ENCODE measurements around the gene THRA.
A peak's percentile ranks its signal among the peaks of the same experiment; 100 is the strongest.

The THRA gene

DNA sequence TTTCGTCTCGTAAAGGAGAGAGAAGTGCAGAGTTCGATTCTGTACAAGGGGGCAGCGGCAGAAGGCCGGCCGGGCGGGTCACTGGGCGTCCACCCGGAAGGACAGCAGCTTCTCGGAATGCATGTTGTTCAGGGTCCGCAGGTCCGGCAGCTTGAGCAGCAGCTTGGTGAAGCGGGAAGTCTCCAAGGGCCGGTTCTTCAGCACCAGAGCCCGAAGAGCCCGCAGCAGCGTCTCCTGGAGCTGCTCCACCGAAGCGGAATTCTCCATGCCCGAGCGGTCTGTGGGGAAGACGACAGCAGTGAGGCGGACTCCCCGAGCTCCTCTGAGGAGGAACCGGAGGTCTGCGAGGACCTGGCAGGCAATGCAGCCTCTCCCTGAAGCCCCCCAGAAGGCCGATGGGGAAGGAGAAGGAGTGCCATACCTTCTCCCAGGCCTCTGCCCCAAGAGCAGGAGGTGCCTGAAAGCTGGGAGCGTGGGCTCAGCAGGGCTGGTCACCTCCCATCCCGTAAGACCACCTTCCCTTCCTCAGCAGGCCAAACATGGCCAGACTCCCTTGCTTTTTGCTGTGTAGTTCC lies 30.3 kb downstream of the THRA start:
- Mint-ChIP-seq H3K27me3 (ENCODE audit: low read depth, poor library complexity) (no peaks in the 10 kb centered on the region), H3K4me1 (peaks cover 86% of the 10 kb centered on the region), H3K27ac (peak overlapping the region; percentile 91), H3K36me3 (ENCODE audit: low read depth) (peaks cover 33% of the 10 kb centered on the region), H3K9me3 (no peaks in the 10 kb centered on the region), H3K4me3 (peak overlapping the region; percentile 13)
- DNase-seq = peak; percentile 46
- TF ChIP-seq, protein P1, sequence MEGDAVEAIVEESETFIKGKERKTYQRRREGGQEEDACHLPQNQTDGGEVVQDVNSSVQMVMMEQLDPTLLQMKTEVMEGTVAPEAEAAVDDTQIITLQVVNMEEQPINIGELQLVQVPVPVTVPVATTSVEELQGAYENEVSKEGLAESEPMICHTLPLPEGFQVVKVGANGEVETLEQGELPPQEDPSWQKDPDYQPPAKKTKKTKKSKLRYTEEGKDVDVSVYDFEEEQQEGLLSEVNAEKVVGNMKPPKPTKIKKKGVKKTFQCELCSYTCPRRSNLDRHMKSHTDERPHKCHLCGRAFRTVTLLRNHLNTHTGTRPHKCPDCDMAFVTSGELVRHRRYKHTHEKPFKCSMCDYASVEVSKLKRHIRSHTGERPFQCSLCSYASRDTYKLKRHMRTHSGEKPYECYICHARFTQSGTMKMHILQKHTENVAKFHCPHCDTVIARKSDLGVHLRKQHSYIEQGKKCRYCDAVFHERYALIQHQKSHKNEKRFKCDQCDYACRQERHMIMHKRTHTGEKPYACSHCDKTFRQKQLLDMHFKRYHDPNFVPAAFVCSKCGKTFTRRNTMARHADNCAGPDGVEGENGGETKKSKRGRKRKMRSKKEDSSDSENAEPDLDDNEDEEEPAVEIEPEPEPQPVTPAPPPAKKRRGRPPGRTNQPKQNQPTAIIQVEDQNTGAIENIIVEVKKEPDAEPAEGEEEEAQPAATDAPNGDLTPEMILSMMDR (IDR thresholded peaks at IDR 0.05) = no peak

DNA sequence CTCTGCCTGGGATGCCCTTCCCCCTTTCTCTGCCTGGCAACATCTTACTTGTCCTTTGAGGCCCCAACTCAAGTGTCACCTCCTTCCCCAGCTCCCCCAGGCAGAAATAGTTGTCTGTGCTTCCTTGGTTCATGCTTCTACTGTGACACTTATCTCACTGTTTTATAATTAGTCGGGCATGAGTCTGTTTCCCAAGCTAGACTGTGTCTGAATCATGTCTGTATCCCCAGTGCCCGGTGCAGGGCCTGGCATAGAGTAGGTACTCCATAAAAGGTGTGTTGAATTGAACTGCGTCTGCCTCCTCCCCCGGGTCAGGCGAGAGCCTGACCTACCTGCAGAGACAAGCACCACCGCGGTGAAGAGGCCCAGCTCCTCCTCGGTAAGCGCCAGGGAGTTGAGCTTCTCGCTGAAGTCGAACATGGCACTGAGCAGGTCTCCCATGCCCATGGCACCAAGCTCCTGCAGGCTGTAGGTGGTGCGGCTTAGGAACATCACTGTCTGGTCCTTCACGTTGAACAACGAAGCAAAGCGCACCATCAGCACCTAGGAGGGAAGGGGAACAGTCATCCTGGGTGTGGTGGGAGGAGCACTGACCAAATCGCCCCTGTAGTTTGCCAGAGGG lies 30.9 kb downstream of the THRA start:
- H3K4me1 Mint-ChIP-seq = peaks cover 86% of the 10 kb centered on the region
- H3K27ac Mint-ChIP-seq = peak overlapping the region; percentile 91
- H3K9me3 Mint-ChIP-seq = no peaks in the 10 kb centered on the region
- TF ChIP-seq, protein P1 (IDR thresholded peaks at IDR 0.05) = no peak
- no peak for DNase-seq
- no peaks in the 10 kb centered on the region for H3K27me3 Mint-ChIP-seq (ENCODE audit: low read depth, poor library complexity)
- H3K4me3 Mint-ChIP-seq = peak overlapping the region; percentile 13
- H3K36me3 Mint-ChIP-seq (ENCODE audit: low read depth) = peaks cover 33% of the 10 kb centered on the region

DNA sequence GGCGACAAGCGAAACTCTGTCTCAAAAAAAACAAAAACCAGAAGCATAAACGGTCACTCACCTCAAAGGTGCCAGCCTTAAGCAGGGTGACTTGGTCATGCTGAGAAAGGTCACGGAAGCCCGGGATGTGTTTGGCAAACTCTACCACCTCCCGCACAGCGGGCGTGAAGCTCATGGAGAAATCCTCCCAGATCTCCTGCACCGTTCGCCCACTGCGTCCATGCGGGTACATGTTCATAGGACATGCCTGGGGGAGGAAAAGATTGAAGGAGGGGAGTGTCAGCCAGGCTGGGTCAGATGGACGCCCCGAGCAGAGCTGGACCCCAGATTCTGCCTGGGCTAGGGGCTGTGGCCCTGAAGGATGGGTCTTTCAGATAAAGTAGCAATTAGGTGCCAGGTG lies 32.1 kb downstream of the THRA start:
- no peak overlapping the region for H3K27ac Mint-ChIP-seq
- no peak for DNase-seq
- peaks cover 2% of the 10 kb centered on the region for H3K27me3 Mint-ChIP-seq (ENCODE audit: low read depth, poor library complexity)
- H3K36me3 Mint-ChIP-seq (ENCODE audit: low read depth) = peaks cover 28% of the 10 kb centered on the region
- H3K4me1 Mint-ChIP-seq = peaks cover 83% of the 10 kb centered on the region
- H3K4me3 Mint-ChIP-seq = no peak overlapping the region
- H3K9me3 Mint-ChIP-seq = no peaks in the 10 kb centered on the region
- TF ChIP-seq, protein P1 (IDR thresholded peaks at IDR 0.05) = no peak

DNA sequence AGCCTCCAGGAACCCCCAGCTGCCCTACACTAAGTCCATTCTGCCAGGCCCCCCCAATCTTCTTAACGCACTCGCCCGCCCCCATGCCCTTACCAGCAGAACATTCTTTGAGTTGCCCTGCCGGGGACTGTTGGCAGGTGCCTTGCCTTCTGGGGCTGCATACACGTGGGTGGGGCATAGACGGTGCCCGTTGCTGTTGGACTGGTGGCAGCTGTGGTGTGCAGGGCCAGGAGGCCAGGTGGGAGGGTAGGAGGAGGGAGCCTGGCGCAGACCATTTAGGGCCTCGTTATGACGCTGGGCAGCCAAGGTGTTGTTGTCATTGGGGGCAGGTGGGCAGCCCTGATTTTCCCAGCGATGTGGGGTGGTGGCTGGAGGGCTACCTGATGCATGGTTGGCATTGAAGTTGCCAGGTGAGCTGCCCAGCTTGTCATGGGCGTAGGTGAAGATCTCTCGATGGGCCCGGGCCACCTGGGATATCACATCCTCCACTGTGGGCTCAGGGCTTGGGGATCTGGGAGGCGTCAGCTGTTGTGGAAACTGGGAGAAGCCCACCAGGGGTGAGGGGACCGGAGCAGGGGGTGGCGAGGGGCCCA lies 32.7 kb downstream of the THRA start:
- H3K4me1 Mint-ChIP-seq = peaks cover 83% of the 10 kb centered on the region
- TF ChIP-seq, protein P1 (IDR thresholded peaks at IDR 0.05) = no peak
- peaks cover 28% of the 10 kb centered on the region for H3K36me3 Mint-ChIP-seq (ENCODE audit: low read depth)
- no peaks in the 10 kb centered on the region for H3K9me3 Mint-ChIP-seq
- H3K27ac Mint-ChIP-seq = no peak overlapping the region
- DNase-seq = no peak
- H3K27me3 Mint-ChIP-seq (ENCODE audit: low read depth, poor library complexity) = peaks cover 5% of the 10 kb centered on the region
- H3K4me3 Mint-ChIP-seq = no peak overlapping the region

DNA sequence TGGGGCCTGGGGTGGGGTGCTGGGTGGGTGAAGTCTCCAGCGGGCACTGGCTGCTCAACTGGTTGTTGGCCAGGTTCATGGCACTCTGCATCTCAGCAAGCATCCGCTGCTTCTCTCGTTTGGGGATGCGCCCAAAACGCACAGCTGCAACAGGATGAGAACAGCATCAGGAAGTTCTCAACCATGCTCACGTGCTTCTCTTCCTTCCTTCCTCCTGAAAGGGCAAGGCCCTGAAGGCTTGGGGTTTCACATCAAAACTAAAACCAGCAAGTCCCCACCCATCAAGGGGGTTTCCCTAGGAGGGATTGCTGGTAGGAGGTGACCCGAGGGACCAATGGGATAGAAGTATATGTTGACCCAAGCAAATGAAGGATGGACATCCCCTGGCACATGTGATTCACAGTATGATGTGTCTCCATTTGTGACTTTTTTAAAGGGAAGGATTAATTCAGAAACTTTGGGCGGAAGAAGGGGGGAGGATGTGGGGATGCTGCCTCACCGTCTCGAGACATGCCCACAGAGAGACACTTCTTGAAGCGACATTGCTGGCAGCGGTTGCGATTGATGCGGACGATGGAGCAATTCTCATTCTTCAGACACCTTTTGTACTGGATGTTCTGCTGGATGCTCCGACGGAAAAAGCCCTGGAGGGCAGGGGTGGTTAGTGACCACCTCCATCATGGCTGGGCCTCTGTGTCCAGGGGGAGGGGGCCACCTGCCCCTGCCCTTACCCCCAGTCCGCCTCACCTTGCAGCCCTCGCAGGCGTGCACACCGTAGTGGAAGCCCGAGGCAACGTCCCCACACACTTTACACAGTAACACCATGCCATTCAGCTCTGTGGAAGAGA lies 33.4 kb downstream of the THRA start:
- TF ChIP-seq, protein P1 (IDR thresholded peaks at IDR 0.05) = no peak
- Mint-ChIP-seq H3K4me1 (peaks cover 83% of the 10 kb centered on the region), H3K27ac (no peak overlapping the region), H3K9me3 (no peaks in the 10 kb centered on the region), H3K27me3 (ENCODE audit: low read depth, poor library complexity) (peaks cover 6% of the 10 kb centered on the region), H3K4me3 (no peak overlapping the region), H3K36me3 (ENCODE audit: low read depth) (peaks cover 28% of the 10 kb centered on the region)
- DNase-seq = no peak

Measured in nephron progenitor cell (in vitro differentiated cells).